Measurements from ENCODE around the gene POTEC.
"Not testable (repeated sequence)": the region's sequence is repeated elsewhere in the genome, so short reads cannot be mapped to it uniquely, and the experiment has no call there.

Gene POTEC

DNA sequence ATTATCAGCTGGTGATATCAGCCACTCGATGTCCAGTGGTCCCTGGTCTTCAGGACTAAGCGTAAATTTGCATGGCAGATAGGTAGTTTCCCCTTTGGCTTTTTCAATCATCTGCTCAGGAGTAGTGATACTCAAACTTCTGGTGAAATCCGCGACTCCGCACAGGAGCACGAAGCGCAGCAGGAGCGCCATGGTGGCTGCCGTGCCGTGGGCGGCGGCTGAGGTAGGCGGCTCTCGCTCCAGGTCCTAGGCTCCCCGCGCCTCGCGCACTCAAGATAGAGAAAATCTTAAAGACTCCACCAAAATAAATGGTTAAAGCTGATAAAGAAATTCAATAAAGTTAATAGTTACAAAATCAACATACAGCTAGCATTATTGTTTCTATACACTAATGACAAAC, 64.3 kb downstream of the POTEC start:
- not testable (repeated sequence) for H3K79me2 ChIP-seq; H3K27ac ChIP-seq; H3K4me2 ChIP-seq (ENCODE audit: low read length)

DNA sequence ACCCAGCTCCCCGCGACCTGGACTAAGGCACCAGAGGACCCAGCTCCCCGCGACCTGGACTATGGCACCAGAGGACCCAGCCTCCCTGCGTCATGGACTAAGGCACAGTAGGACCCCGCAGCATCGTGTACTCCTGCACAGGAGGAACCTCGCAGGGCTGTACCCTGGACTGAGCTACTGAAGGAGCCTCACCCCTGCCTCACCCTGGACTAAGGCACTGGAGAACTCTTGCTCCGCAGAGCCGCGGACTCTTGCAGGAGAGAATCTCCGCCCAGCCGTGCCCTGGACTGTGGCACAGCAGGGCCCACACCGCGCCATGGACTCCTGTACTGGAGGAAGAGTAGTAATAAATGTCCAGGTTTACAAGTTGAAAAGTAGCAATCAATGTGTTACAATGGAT, 67.9 kb downstream of the POTEC start:
- H3K9me3 ChIP-seq (ENCODE audit: control insufficient read depth, low read length); H3K4me2 ChIP-seq (ENCODE audit: low read length); H3K36me3 ChIP-seq (ENCODE audit: control insufficient read depth, insufficient read depth, low read length); H3K4me3 ChIP-seq (ENCODE audit: low read depth, low read length); H3K27me3 ChIP-seq (ENCODE audit: control insufficient read depth, insufficient read depth, low read length); H3K9ac ChIP-seq; H3K79me2 ChIP-seq; H3K27ac ChIP-seq; H2AFZ ChIP-seq; H3K4me1 ChIP-seq: not testable (repeated sequence)

More for the DNA sequence above, 64.3 kb downstream of the POTEC start:
- not testable (repeated sequence) for H3K9me3 ChIP-seq (ENCODE audit: control insufficient read depth, low read length); H3K4me1 ChIP-seq; H3K9ac ChIP-seq; H3K27me3 ChIP-seq (ENCODE audit: control insufficient read depth, insufficient read depth, low read length); H3K4me3 ChIP-seq (ENCODE audit: low read depth, low read length); H2AFZ ChIP-seq; H3K36me3 ChIP-seq (ENCODE audit: control insufficient read depth, insufficient read depth, low read length)

DNA sequence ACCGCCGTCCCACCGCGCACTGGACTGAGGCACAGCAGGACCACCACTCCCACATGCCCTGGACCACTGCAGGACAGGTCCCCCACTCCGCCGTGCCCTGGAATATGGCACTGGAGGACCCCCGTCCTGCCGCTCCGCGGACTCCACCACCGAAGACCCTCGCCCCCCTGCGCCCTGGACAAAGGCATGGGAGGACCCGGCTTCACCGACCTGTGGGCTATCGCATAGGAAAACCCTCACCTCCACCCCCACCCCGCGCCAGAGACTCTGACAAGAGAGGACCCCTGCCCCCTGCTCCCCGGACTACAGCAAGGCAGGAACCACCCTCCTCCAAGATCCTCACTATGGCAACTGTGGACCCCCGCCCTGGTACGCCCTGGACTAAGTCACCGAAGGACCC, 68.6 kb downstream of the POTEC start:
- not testable (repeated sequence) for H3K4me1 ChIP-seq; H2AFZ ChIP-seq; H3K79me2 ChIP-seq; H3K36me3 ChIP-seq (ENCODE audit: control insufficient read depth, insufficient read depth, low read length); H3K27ac ChIP-seq; H3K4me2 ChIP-seq (ENCODE audit: low read length); H3K9me3 ChIP-seq (ENCODE audit: control insufficient read depth, low read length); H3K4me3 ChIP-seq (ENCODE audit: low read depth, low read length); H3K27me3 ChIP-seq (ENCODE audit: control insufficient read depth, insufficient read depth, low read length); H3K9ac ChIP-seq

DNA sequence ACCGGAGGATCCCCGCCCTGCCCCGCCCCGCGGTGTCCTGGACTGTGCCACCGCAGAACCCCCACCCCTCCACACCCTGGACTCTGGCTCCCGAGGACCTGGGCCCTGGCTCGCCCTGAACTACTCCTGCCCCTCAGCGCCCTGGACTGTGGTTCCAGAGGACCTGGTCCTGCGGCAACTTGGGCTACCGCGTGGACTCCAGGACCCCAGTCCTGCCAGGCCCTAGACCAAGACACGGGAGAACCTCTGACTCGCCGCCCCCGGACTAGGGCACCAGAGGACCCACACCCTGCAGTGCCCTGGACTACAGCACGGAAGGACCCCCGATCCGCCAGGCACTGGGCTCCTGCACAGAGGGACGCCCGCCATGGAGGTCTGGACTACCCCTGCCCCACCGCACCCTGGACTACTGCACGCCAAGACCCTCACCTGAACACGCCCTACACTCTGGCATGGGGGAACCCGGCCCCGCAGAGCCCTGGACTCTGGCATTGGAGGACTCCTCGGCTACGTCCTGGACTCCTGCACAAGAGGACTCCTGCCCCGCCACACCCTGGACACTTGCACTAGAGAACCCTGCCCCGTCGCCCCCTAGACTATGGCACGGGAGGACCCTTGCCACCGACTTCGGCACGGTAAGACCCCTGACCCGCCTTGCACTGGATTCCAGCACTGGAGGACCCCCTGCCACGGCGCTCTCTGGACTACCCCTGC, 69.2 kb downstream of the POTEC start:
- H3K79me2 ChIP-seq; H2AFZ ChIP-seq; H3K27me3 ChIP-seq (ENCODE audit: control insufficient read depth, insufficient read depth, low read length); H3K36me3 ChIP-seq (ENCODE audit: control insufficient read depth, insufficient read depth, low read length); H3K9ac ChIP-seq; H3K4me2 ChIP-seq (ENCODE audit: low read length); H3K27ac ChIP-seq; H3K4me3 ChIP-seq (ENCODE audit: low read depth, low read length); H3K4me1 ChIP-seq; H3K9me3 ChIP-seq (ENCODE audit: control insufficient read depth, low read length): not testable (repeated sequence)

DNA sequence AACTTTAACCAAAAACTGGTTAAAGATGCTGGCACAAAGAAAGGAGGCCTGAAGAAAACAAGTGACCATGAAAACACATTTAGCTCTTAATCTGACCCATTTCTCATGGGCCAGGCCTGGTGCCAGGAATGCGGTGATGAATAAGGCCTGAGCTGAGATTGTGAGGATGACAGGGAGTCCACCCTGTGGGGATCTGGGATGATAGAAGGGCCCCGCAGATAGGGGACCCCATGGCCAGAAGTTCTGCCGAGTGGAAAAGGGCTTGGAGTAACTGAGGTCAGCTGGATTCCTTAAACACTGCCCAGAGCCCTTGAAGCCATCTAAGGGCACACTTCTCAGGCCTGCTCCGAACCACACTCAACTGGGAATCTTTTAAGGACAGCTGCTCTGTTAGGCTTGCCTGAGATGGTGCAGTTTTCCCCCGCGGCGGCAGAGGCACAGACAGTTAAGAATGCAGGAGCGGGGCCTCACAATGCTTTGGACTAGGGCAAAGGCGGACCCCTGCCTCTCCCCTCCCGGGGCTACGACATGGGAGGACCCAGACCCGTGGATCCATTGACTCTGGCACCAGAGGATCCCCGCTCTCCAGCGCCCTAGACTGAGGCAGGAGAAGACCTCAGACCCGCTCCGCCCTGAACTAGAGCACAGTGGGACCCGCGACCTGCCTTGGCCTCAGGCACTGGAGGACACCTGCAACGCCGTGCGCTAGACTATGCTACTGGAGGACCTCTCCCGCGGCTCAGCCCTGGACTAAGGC, 70.0 kb downstream of the POTEC start:
- H3K9ac ChIP-seq; H3K36me3 ChIP-seq (ENCODE audit: control insufficient read depth, insufficient read depth, low read length); H3K27me3 ChIP-seq (ENCODE audit: control insufficient read depth, insufficient read depth, low read length); H3K9me3 ChIP-seq (ENCODE audit: control insufficient read depth, low read length); H3K4me3 ChIP-seq (ENCODE audit: low read depth, low read length); H2AFZ ChIP-seq; H3K4me2 ChIP-seq (ENCODE audit: low read length); H3K4me1 ChIP-seq; H3K27ac ChIP-seq; H3K79me2 ChIP-seq: not testable (repeated sequence)

DNA sequence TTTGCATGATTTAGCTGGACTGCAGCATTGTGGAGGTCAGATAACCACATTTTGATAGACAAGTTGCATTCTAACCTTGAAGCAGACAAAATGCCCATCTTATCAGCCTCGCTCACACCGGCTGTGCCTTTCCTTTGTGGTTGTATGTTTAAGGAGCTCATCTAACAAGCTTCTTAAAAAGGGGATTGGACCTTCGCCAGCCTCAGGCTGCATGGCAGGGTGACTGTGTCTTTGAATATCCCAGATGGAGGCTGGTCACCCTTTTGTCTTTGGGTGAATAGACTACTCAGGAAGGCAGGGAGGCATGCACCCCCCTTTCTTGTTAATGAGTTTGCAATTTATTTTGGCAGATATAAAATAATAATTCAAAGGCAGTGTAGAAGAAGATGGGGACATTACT, 72.1 kb downstream of the POTEC start:
- H3K9me3 ChIP-seq (ENCODE audit: control insufficient read depth, low read length); H3K27me3 ChIP-seq (ENCODE audit: control insufficient read depth, insufficient read depth, low read length); H3K4me2 ChIP-seq (ENCODE audit: low read length); H3K36me3 ChIP-seq (ENCODE audit: control insufficient read depth, insufficient read depth, low read length); H3K9ac ChIP-seq; H3K4me3 ChIP-seq (ENCODE audit: low read depth, low read length); H2AFZ ChIP-seq; H3K79me2 ChIP-seq; H3K4me1 ChIP-seq; H3K27ac ChIP-seq: not testable (repeated sequence)

GRCh38 chr18:14470446-14470845, 73.0 kb downstream of the POTEC start:
- H3K27ac ChIP-seq; H3K36me3 ChIP-seq (ENCODE audit: control insufficient read depth, insufficient read depth, low read length); H3K9ac ChIP-seq; H3K79me2 ChIP-seq; H3K9me3 ChIP-seq (ENCODE audit: control insufficient read depth, low read length); H2AFZ ChIP-seq; H3K4me2 ChIP-seq (ENCODE audit: low read length); H3K4me1 ChIP-seq; H3K27me3 ChIP-seq (ENCODE audit: control insufficient read depth, insufficient read depth, low read length); H3K4me3 ChIP-seq (ENCODE audit: low read depth, low read length): not testable (repeated sequence)

DNA sequence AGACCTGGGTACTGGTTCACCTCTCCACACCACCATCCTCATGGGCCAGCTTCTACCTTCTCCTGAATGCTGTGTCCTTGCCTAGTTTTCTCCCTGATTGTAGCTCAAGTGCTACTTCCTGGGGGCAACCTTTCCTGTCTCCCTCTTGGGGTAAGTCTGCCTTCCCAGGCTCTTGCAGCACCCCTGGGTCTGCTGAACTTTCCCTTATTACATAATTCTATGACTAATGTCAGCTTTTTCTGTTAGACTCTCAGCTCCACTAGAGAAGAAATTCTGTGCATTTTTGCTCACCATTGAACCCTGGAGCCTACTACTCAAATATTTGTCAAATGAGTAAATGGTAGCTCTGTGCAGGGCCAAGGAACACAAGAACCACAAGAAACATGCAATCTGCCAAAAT, 73.4 kb downstream of the POTEC start:
- not testable (repeated sequence) for H3K4me1 ChIP-seq; H3K27me3 ChIP-seq (ENCODE audit: control insufficient read depth, insufficient read depth, low read length); H3K9ac ChIP-seq; H3K9me3 ChIP-seq (ENCODE audit: control insufficient read depth, low read length); H3K4me3 ChIP-seq (ENCODE audit: low read depth, low read length); H3K36me3 ChIP-seq (ENCODE audit: control insufficient read depth, insufficient read depth, low read length); H3K79me2 ChIP-seq; H2AFZ ChIP-seq; H3K27ac ChIP-seq; H3K4me2 ChIP-seq (ENCODE audit: low read length)

DNA sequence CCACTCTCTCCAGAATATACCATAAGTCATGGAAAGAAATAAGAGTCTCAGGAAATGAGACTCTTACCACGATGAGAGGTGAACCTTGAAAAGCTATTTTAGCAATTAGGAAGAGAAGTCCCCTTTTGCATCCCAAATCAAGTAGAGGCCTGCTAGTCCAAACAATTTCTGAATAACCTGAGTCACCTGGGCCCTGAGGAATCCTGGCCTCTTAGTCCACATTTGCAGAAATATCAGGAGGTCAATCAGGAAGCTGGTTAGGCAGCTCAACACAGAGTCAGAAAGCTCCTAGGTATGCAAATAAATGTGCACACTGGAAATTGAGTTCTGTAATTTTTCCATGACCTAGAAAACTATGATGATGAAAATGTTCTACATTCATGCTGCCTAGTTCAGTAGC, 77.4 kb downstream of the POTEC start:
- H3K4me2 ChIP-seq (ENCODE audit: low read length); H3K9ac ChIP-seq; H3K36me3 ChIP-seq (ENCODE audit: control insufficient read depth, insufficient read depth, low read length); H3K27me3 ChIP-seq (ENCODE audit: control insufficient read depth, insufficient read depth, low read length); H3K4me1 ChIP-seq; H3K79me2 ChIP-seq; H3K9me3 ChIP-seq (ENCODE audit: control insufficient read depth, low read length); H2AFZ ChIP-seq; H3K4me3 ChIP-seq (ENCODE audit: low read depth, low read length); H3K27ac ChIP-seq: not testable (repeated sequence)
